Brain pericyte (primary cell): ENCODE data around the gene TRIM29.

Experiments used
- DNase-seq: peaks from one replicate; pipeline ENCODE4 v3.0.0-alpha.2; 2012; ENCODE audit warnings: low read depth, low spot score

The TRIM29 gene

DNA sequence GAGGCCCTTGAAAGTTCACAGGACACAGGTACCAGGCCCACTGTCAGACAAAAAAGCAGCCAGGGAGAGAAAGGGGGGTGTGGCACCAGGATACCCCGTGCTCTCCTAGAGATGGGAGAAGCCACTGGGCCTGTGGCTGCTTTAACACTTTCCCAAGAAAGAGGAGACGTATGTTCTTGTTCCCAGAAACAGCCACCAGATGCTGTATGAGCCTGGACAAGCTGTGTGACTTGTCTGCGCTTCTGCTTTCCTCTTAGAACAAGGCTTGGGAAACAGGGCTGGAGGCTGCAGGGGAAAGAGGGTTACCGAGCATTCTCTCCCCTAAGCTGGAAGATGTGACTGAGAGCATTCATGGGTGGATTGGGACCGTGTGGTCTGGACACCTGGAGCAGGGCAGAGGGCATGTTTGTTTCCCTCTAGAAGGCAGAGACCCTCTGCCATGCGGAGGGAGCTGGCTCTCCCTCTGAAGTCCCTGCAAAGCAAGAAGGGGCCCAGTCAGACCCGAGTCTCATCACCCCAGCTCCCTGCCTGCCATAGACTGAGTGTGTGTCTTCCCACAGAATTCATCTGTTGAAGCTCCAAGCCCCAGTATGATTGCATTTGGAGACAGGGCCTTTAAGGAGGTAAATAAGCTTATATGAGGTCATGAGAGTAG is 74.1 kb downstream of the TRIM29 start:
- no peak for DNase-seq

DNA sequence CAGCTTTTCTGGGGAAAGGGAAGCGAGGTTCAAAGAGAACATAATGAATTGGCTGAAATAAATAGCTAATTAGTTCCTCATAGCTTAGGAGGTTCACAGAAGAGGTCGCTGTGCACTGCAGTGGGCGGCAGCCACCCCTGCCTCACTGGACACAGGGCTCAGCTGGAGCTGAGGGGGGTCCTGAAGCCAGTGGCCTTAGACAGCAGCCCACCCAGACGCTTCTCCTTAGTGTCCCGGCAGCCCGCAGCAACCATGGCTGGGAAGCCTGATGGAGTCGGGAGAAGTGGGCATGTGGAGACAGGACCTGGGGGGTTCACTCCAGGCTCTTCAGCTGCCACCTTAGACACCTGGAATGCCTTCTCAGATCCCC is 75.4 kb downstream of the TRIM29 start:
- DNase-seq, result no peak

DNA sequence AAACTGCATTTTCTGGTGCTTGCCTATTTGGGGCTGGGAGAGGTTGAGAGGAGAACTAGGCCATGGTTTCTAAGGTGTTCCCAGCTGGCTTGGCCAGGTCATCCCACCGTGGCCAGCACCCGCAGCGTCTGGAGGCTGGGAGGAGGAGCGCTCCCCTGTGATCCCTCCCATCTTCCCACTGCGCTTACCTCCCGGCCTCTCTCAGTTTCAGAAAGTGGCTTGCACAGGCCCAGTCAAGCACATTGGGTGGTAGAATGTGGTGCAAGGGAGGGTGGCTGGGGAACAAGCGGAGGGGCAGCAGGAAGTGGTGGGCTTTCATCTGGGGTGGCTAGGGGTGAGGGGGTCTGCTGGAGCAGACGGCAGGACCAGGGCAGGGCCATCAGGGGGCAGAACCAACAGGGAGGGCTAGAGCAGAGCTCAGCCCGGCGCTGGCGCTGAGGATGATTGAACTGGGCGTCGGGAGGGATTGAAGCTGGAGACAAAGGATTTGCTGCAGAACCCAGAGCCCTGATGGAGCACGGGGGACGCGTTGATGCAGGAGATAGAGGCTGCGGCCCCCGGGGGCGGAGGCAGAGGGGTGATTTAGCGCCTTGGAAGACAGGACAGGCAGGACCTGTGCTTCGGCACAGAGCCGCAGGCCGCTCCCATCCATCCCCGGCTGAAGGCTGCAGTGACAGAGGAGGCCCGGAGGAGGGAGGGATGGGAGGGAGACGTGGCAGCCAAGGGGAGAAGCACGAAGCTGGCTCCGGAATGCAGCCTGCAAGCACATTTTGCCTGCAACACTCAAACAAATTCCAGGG is 76.0 kb downstream of the TRIM29 start:
- DNase-seq, result no peak
